Measurements from ENCODE around the gene PRR11. TPM values are rescaled to one million over a fixed set of nuclear protein-coding genes. Genes with fewer than 3 reads are reported as not detected.

The PRR11 gene
- 7.6 to 12.9 TPM (median 12.0 TPM) in 3 replicates for total RNA-seq
- long read RNA-seq, partial matches to known transcripts, result 0 of 1 reads
- long read RNA-seq, other reads (novel, unspliced or antisense), result 1 of 1 reads

- Mint-ChIP-seq H3K36me3 (ENCODE audit: low read depth) (no peaks in the 10 kb centered on the region), H3K27ac (ENCODE audit: unreplicated experiment) (no peak within 1 kb of the TSS), H3K4me1 (ENCODE audit: low read depth) (peaks cover 49% of the 10 kb centered on the region), H3K4me3 (ENCODE audit: unreplicated experiment) (no peak within 1 kb of the TSS), H3K27me3 (ENCODE audit: low read depth) (no peaks in the 10 kb centered on the region), H3K9me3 (ENCODE audit: low read depth) (no peaks in the 10 kb centered on the region)
- TF ChIP-seq CTCF (IDR thresholded peaks at IDR 0.05), result no peak
- peak; percentile 96 for DNase-seq (ENCODE audit: low spot score)
These were observed at the start of gene PRR11 for GRCh38 chr17:59155439-59156177. PRR11 (plus strand) TSS chr17:59155746; CDS start chr17:59169753, 14,007 bp downstream.

DNA sequence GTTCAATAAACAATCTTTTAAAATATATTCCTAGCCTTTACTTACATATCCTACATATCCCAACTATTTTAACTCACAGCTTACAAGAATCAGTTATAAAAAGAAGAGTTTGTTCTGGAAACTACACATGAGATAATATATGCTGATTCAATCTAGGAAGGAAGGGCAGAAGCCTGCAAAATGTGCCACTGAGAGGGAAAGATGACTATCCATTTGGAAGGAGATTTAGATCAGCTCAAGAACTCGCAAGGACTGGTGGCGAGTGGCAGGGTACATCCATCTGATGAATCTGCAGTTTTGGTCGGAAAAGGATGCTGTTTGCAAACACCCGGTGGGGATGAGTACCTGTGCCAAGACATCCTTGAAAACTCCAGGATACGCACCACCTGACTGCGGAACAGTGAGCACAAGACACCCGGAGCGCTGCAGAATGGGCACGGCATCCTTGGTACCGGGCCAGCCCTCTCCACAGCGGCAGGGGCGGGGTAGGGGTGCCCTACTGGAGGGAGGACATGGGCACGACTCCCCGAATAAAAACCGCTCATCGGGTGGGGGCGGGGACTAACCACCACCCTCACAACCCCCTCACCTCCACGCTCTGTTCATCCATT is 49.6 kb upstream of the PRR11 start:
- DNase-seq (ENCODE audit: low spot score), result no peak
- H3K27ac Mint-ChIP-seq (ENCODE audit: unreplicated experiment), result peak overlapping the region; percentile 97
- peaks cover 3% of the 10 kb centered on the region for H3K36me3 Mint-ChIP-seq (ENCODE audit: low read depth)
- H3K9me3 Mint-ChIP-seq (ENCODE audit: low read depth), result no peaks in the 10 kb centered on the region
- no peaks in the 10 kb centered on the region for H3K27me3 Mint-ChIP-seq (ENCODE audit: low read depth)
- peaks cover 34% of the 10 kb centered on the region for H3K4me1 Mint-ChIP-seq (ENCODE audit: low read depth)
- peak overlapping the region; percentile 96 for H3K4me3 Mint-ChIP-seq (ENCODE audit: unreplicated experiment)
- TF ChIP-seq CTCF (IDR thresholded peaks at IDR 0.05), result no peak

DNA sequence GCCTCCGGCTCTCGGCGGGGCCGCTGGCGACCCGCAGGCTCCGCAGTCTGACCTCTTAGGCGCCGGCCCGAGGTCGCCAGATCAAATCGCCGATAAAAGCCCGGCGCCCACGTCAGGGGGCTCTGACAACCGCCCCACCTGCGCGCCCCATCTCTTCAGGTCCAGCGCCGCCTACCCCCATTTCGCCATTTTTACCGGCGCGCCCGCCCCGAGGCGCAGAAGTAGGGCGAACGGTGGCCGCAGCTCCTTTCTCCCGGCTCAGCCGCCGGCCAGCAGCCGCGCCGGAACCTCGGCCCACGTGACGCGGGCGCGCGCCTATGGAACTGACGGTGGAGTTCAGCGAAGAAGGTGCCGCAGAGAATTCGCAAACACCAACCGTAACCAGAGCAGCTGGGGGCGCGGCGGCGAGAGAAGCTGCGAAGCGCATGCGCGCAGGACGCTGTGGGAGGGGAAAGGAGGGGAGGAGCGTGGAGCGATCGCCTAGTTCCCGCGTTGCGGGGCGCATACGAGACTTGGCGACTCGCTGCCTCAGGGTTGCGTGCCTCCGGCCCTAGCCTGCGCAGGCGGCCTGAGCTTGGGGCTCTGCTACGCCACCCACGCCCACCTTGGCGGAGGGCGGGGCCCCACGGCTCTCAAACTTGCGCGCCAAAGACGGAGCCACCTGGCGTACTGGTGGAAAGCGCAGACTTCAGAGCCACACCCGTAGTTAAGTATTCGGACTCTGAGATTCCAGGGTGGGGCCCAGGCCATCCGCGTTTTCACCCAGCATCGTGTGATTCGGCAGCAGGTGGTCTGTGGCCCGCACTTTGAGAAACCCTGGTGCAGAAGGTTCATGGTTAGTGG is 48.9 kb upstream of the PRR11 start, which contains the start of gene TRIM37:
Gene TRIM37 (minus strand): TSS at position 418 of the 843 bp plus-strand sequence. CDS start 419 bp downstream, outside the sequence.
- peak within 1 kb of the TSS; percentile 96 for H3K4me3 Mint-ChIP-seq (ENCODE audit: unreplicated experiment)
- peak; percentile 100 for DNase-seq (ENCODE audit: low spot score)
- no peaks in the 10 kb centered on the region for H3K27me3 Mint-ChIP-seq (ENCODE audit: low read depth)
- peak within 1 kb of the TSS; percentile 97 for H3K27ac Mint-ChIP-seq (ENCODE audit: unreplicated experiment)
- TF ChIP-seq CTCF (IDR thresholded peaks at IDR 0.05), result peak; percentile 38
- peaks cover 34% of the 10 kb centered on the region for H3K4me1 Mint-ChIP-seq (ENCODE audit: low read depth)
- H3K9me3 Mint-ChIP-seq (ENCODE audit: low read depth), result no peaks in the 10 kb centered on the region
- H3K36me3 Mint-ChIP-seq (ENCODE audit: low read depth), result peaks cover 4% of the 10 kb centered on the region

GRCh38 chr17:59107306-59107670 is 48.3 kb upstream of the PRR11 start:
- Mint-ChIP-seq H3K27me3 (ENCODE audit: low read depth) (no peaks in the 10 kb centered on the region), H3K9me3 (ENCODE audit: low read depth) (no peaks in the 10 kb centered on the region), H3K36me3 (ENCODE audit: low read depth) (peaks cover 7% of the 10 kb centered on the region), H3K27ac (ENCODE audit: unreplicated experiment) (peak overlapping the region; percentile 97), H3K4me1 (ENCODE audit: low read depth) (peaks cover 31% of the 10 kb centered on the region), H3K4me3 (ENCODE audit: unreplicated experiment) (peak overlapping the region; percentile 96)
- TF ChIP-seq CTCF (IDR thresholded peaks at IDR 0.05), result no peak
- DNase-seq (ENCODE audit: low spot score), result no peak
